ENCODE results near the gene HSD3B2. TPM values are rescaled to one million over a fixed set of nuclear protein-coding genes. Genes with fewer than 3 reads are reported as not detected.

HSD3B2 gene
- total RNA-seq, 2 experiments from 2014 or later = not detected

GRCh38 chr1:119380983-119381662 lies 33.8 kb upstream of the HSD3B2 start:
- POLR2A ChIA-PET = no interaction called here
- no peak overlapping the region for H3K4me3 Mint-ChIP-seq
- no peaks in the 10 kb centered on the region for H3K9me3 Mint-ChIP-seq
- H3K27ac Mint-ChIP-seq = no peak overlapping the region
- no peaks in the 10 kb centered on the region for H3K36me3 Mint-ChIP-seq
- no peaks in the 10 kb centered on the region for H3K4me1 Mint-ChIP-seq
- ATAC-seq (ENCODE audit: low read depth) (no peak), DNase-seq (no peak)
- H3K27me3 Mint-ChIP-seq = peaks cover 6% of the 10 kb centered on the region

- Mint-ChIP-seq H3K36me3 (no peaks in the 10 kb centered on the region), H3K4me3 (no peak overlapping the region), H3K9me3 (no peaks in the 10 kb centered on the region), H3K4me1 (no peaks in the 10 kb centered on the region), H3K27me3 (peaks cover 6% of the 10 kb centered on the region), H3K27ac (no peak overlapping the region)
- POLR2A ChIA-PET = no interaction called here
- no peak for ATAC-seq (ENCODE audit: low read depth)
- no peak for DNase-seq
Measured at GRCh38 chr1:119384591-119384990, 30.4 kb upstream of the HSD3B2 start.

- Mint-ChIP-seq H3K36me3 (no peaks in the 10 kb centered on the region), H3K4me3 (no peak overlapping the region), H3K9me3 (no peaks in the 10 kb centered on the region), H3K4me1 (no peaks in the 10 kb centered on the region), H3K27ac (no peak overlapping the region), H3K27me3 (peaks cover 9% of the 10 kb centered on the region)
- POLR2A ChIA-PET = no interaction called here
- DNase-seq (no peak), ATAC-seq (ENCODE audit: low read depth) (no peak)
Measured at GRCh38 chr1:119385650-119386049, 29.3 kb upstream of the HSD3B2 start.

GRCh38 chr1:119387858-119388257 lies 27.1 kb upstream of the HSD3B2 start:
- no peaks in the 10 kb centered on the region for H3K36me3 Mint-ChIP-seq
- POLR2A ChIA-PET = no interaction called here
- no peaks in the 10 kb centered on the region for H3K9me3 Mint-ChIP-seq
- ATAC-seq (ENCODE audit: low read depth) (no peak), DNase-seq (no peak)
- H3K27ac Mint-ChIP-seq = no peak overlapping the region
- peaks cover 5% of the 10 kb centered on the region for H3K27me3 Mint-ChIP-seq
- H3K4me1 Mint-ChIP-seq = no peaks in the 10 kb centered on the region
- no peak overlapping the region for H3K4me3 Mint-ChIP-seq

- ATAC-seq (ENCODE audit: low read depth) (no peak), DNase-seq (no peak)
- Mint-ChIP-seq H3K27ac (no peak overlapping the region), H3K27me3 (peaks cover 8% of the 10 kb centered on the region), H3K36me3 (no peaks in the 10 kb centered on the region), H3K4me3 (no peak overlapping the region), H3K9me3 (no peaks in the 10 kb centered on the region), H3K4me1 (no peaks in the 10 kb centered on the region)
- POLR2A ChIA-PET = no interaction called here
Measured at GRCh38 chr1:119388450-119388849, 26.5 kb upstream of the HSD3B2 start.

- no peaks in the 10 kb centered on the region for H3K9me3 Mint-ChIP-seq
- no peaks in the 10 kb centered on the region for H3K36me3 Mint-ChIP-seq
- H3K4me1 Mint-ChIP-seq = no peaks in the 10 kb centered on the region
- H3K27ac Mint-ChIP-seq = no peak overlapping the region
- no peak overlapping the region for H3K4me3 Mint-ChIP-seq
- ATAC-seq (ENCODE audit: low read depth) (no peak), DNase-seq (no peak)
- H3K27me3 Mint-ChIP-seq = peaks cover 8% of the 10 kb centered on the region
- POLR2A ChIA-PET = no interaction called here
Measured at GRCh38 chr1:119390526-119390925, 24.4 kb upstream of the HSD3B2 start.

GRCh38 chr1:119391749-119392148 lies 23.2 kb upstream of the HSD3B2 start:
- H3K36me3 Mint-ChIP-seq = no peaks in the 10 kb centered on the region
- DNase-seq (no peak), ATAC-seq (ENCODE audit: low read depth) (no peak)
- H3K4me1 Mint-ChIP-seq = no peaks in the 10 kb centered on the region
- H3K27me3 Mint-ChIP-seq = peaks cover 8% of the 10 kb centered on the region
- no peak overlapping the region for H3K4me3 Mint-ChIP-seq
- no peaks in the 10 kb centered on the region for H3K9me3 Mint-ChIP-seq
- POLR2A ChIA-PET = no interaction called here
- H3K27ac Mint-ChIP-seq = no peak overlapping the region

- POLR2A ChIA-PET = no interaction called here
- no peaks in the 10 kb centered on the region for H3K9me3 Mint-ChIP-seq
- ATAC-seq (ENCODE audit: low read depth) = no peak
- no peak overlapping the region for H3K27ac Mint-ChIP-seq
- H3K27me3 Mint-ChIP-seq = peaks cover 8% of the 10 kb centered on the region
- no peaks in the 10 kb centered on the region for H3K4me1 Mint-ChIP-seq
- no peaks in the 10 kb centered on the region for H3K36me3 Mint-ChIP-seq
- no peak overlapping the region for H3K4me3 Mint-ChIP-seq
- DNase-seq = no peak
Measured at GRCh38 chr1:119394085-119394484, 20.9 kb upstream of the HSD3B2 start.

GRCh38 chr1:119396982-119397381 lies 18.0 kb upstream of the HSD3B2 start:
- POLR2A ChIA-PET = no interaction called here
- Mint-ChIP-seq H3K4me3 (no peak overlapping the region), H3K4me1 (no peaks in the 10 kb centered on the region), H3K27ac (no peak overlapping the region), H3K36me3 (no peaks in the 10 kb centered on the region), H3K9me3 (no peaks in the 10 kb centered on the region), H3K27me3 (peaks cover 5% of the 10 kb centered on the region)
- ATAC-seq (ENCODE audit: low read depth) = no peak
- no peak for DNase-seq

- Mint-ChIP-seq H3K4me3 (no peak overlapping the region), H3K36me3 (no peaks in the 10 kb centered on the region), H3K27me3 (peaks cover 4% of the 10 kb centered on the region), H3K27ac (no peak overlapping the region), H3K9me3 (no peaks in the 10 kb centered on the region), H3K4me1 (no peaks in the 10 kb centered on the region)
- DNase-seq (no peak), ATAC-seq (ENCODE audit: low read depth) (no peak)
- POLR2A ChIA-PET = no interaction called here
Measured at GRCh38 chr1:119397986-119398385, 17.0 kb upstream of the HSD3B2 start.

- Mint-ChIP-seq H3K27ac (no peak overlapping the region), H3K9me3 (peaks cover 2% of the 10 kb centered on the region), H3K4me3 (no peak overlapping the region), H3K27me3 (peaks cover 13% of the 10 kb centered on the region), H3K4me1 (no peaks in the 10 kb centered on the region), H3K36me3 (no peaks in the 10 kb centered on the region)
- POLR2A ChIA-PET = no interaction called here
- ATAC-seq (ENCODE audit: low read depth) (no peak), DNase-seq (no peak)
Measured at GRCh38 chr1:119404736-119405135, 10.2 kb upstream of the HSD3B2 start.

GRCh38 chr1:119409731-119410130 lies 5.2 kb upstream of the HSD3B2 start:
- ATAC-seq (ENCODE audit: low read depth) (no peak), DNase-seq (no peak)
- H3K36me3 Mint-ChIP-seq = no peaks in the 10 kb centered on the region
- no peaks in the 10 kb centered on the region for H3K4me1 Mint-ChIP-seq
- POLR2A ChIA-PET = no interaction called here
- H3K9me3 Mint-ChIP-seq = peaks cover 2% of the 10 kb centered on the region
- H3K27me3 Mint-ChIP-seq = peaks cover 4% of the 10 kb centered on the region
- H3K27ac Mint-ChIP-seq = no peak overlapping the region
- H3K4me3 Mint-ChIP-seq = no peak overlapping the region

- H3K27me3 Mint-ChIP-seq = no peaks in the 10 kb centered on the region
- no peak for ATAC-seq (ENCODE audit: low read depth)
- H3K4me1 Mint-ChIP-seq = no peaks in the 10 kb centered on the region
- no peak overlapping the region for H3K4me3 Mint-ChIP-seq
- peaks cover 2% of the 10 kb centered on the region for H3K9me3 Mint-ChIP-seq
- POLR2A ChIA-PET = no interaction called here
- no peak for DNase-seq
- H3K27ac Mint-ChIP-seq = no peak overlapping the region
- H3K36me3 Mint-ChIP-seq = no peaks in the 10 kb centered on the region
Measured at GRCh38 chr1:119410961-119411360, 4.0 kb upstream of the HSD3B2 start.

- no peak for ATAC-seq (ENCODE audit: low read depth)
- Mint-ChIP-seq H3K9me3 (no peaks in the 10 kb centered on the region), H3K4me3 (no peak overlapping the region), H3K27me3 (peaks cover 2% of the 10 kb centered on the region), H3K36me3 (no peaks in the 10 kb centered on the region), H3K27ac (no peak overlapping the region), H3K4me1 (no peaks in the 10 kb centered on the region)
- POLR2A ChIA-PET = no interaction called here
- DNase-seq = no peak
Measured at GRCh38 chr1:119416006-119416640, 1.2 kb downstream of the HSD3B2 start.

All from activated naive CD8-positive, alpha-beta T cell treated with anti-CD3 and anti-CD28 coated beads, Interleukin-2, amount 10 ng/mL, durations not matched to agents 7 days and 5 days (primary cell).